Activated CD4-positive, alpha-beta T cell treated with anti-CD3 and anti-CD28 coated beads, Interleukin-2, amount 50 U/mL, for 48 hours (primary cell): ENCODE data around the gene OTOS.

ENCODE experiments used
- DNase-seq, 2 experiments: peaks; one replicate each; pipeline ENCODE4 v3.0.0-alpha.2; 2020

Gene OTOS

GRCh38 chr2:240111253-240111652 is 29.2 kb downstream of the OTOS start:
- DNase-seq, result no peak

DNA sequence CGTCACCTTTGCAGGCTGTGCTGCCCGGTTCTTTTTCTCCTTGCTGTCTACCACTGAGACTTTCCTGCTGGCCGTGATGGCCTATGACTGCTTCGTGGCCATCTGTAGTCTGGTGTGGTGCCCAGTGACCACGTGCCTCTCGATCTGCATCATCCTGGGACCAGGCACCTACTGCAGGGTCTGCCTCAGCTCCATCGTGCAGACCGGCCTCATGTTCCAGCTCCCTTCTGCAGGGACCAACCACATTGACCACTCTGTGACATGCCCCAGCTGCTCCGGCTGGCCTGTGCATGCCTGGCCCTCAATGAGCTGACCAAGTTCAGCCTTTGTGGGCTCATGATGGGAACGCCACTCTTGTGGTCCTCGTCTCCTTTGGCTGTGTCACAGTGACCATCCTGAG is 31.1 kb downstream of the OTOS start:
- no peak for DNase-seq

DNA sequence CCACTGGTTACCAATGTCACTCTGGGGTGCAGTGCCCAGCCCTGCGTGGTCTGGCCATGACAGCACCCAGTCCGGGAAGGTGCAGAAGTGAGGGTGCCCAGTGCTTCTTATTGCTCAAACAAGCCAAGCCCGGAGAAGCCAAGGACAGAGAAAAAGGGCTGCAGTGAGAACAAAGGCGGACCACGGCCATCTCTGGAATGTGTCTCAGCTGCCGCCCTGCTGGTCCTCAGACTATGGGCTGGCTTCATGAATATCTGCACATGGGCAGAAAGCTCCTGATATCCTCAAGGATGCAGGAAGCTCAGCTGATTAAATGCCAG is 33.0 kb downstream of the OTOS start:
- no peak for DNase-seq

GRCh38 chr2:240106765-240107476 is 33.5 kb downstream of the OTOS start:
- no peak for DNase-seq

- no peak for DNase-seq
These were observed 34.5 kb downstream of the OTOS start for GRCh38 chr2:240105982-240106381.

GRCh38 chr2:240103136-240103535 is 37.3 kb downstream of the OTOS start:
- no peak for DNase-seq

- no peak for DNase-seq
These were observed 42.1 kb downstream of the OTOS start for GRCh38 chr2:240098349-240098748.

DNA sequence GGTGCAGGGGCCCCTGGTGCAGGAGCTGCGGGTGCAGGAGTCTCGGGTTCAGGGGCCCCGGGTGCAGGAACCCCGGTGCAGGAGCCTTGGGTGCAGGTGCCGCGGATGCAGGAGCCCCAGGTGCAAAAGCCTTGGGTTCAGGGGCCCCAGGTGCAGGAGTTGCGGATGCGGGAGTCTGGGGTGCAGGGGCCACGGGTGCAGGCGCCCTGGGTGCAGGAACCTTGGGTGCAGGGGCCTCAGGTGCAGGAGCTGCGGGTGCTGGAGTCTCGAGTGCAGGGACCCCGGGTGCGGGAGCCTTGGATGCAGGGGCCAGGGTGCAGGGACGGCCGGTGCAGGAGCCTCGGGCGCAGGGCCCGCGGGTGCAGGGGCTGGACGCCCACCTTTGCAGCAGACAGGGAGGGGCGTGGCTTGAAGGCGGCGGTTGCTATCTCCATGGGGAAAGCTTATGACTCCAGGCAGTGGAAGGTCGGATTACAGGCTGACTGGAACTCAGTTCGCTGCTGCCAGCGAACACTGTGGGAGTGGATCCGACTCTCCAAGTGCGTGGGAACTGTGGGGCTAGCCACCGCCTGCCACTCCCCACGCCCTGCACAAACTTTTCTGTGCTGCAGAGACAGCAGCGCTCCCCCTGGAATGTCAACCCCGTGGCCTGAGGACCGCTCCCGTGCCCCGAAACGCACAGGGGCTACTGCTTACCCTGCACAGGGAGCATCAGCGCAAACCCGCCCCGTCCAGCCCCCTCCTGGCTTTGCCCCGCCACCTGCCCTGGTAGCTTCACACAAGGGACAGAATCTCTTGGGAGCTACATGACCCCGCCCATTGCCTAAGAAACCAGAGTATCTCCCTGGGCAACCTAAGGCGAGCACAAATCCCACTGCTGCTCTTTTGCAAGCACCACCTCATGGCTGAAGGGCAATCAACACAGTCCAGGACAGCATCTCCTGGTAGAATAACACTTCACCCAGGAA is 44.6 kb downstream of the OTOS start:
- no peak for DNase-seq

- DNase-seq, result no peak
These were observed 51.2 kb downstream of the OTOS start for GRCh38 chr2:240089306-240089705.
